ENCODE measurements around the gene XPO6. TPM values are rescaled to one million over a fixed set of nuclear protein-coding genes. Genes with fewer than 3 reads are reported as not detected.

The XPO6 gene
- total RNA-seq, 1 experiment from 2014 or later, result 162 TPM

- peaks cover 38 to 76% of the 10 kb centered on the region in 2 experiments for H3K36me3 ChIP-seq (ENCODE audit: control insufficient read depth in 1 of 2, insufficient read depth in 2 of 2, low read length in 2 of 2)
- no peaks in the 10 kb centered on the region for H3K27me3 ChIP-seq (ENCODE audit: insufficient read depth, low read length)
- no peaks in the 10 kb centered on the region for H3K4me1 ChIP-seq (ENCODE audit: control insufficient read depth in 1 of 2, insufficient read depth in 2 of 2, low read length in 2 of 2)
- ChIA-PET RAD21 (ENCODE audit: low non-redundant PET in 1 of 2, low total read pairs in 2 of 2, uncharacterized antibody in 2 of 2, unreplicated experiment in 2 of 2) (no interaction called here), CTCF (no interaction called here), POLR2A (no interaction called here)
- DNase-seq (ENCODE audit: low read depth, low spot score) (no peak), ATAC-seq (no peak)
- no peak overlapping the region for H3K4me2 ChIP-seq (ENCODE audit: low read length)
- no peak overlapping the region for H3K4me3 ChIP-seq (replicated peaks in 1 of 2; ENCODE audit: low read depth in 1 of 2, low read length in 2 of 2)
- TF ChIP-seq ZBTB33 (IDR thresholded peaks at IDR 0.05; ENCODE audit: extremely low read depth, insufficient replicate concordance, low read length) (no peak), SP1 (IDR thresholded peaks at IDR 0.05; ENCODE audit: low read depth) (no peak), REST (IDR thresholded peaks at IDR 0.05; ENCODE audit: low read depth) (no peak), ELF1 (IDR thresholded peaks at IDR 0.05; ENCODE audit: borderline replicate concordance, low read depth) (no peak), EGR1 (IDR thresholded peaks at IDR 0.05; ENCODE audit: low read depth) (no peak), CTCF (IDR thresholded peaks at IDR 0.05 in 2 of 3, conservative IDR thresholded peaks at IDR 0.05 in 1 of 3; ENCODE audit: borderline replicate concordance in 1 of 3, insufficient read depth in 1 of 3, low read depth in 2 of 3, low read length in 2 of 3) (no peak), TCF7L2 (IDR thresholded peaks at IDR 0.05; ENCODE audit: borderline replicate concordance, extremely low read depth, insufficient read depth, insufficient read length) (no peak), POLR2A (IDR thresholded peaks at IDR 0.05; ENCODE audit: borderline replicate concordance, extremely low read depth, insufficient read depth, insufficient read length) (no peak)
- H3K79me2 ChIP-seq (ENCODE audit: insufficient read depth, low read length), result peaks cover 62% of the 10 kb centered on the region
- no peak overlapping the region for H3K9ac ChIP-seq (ENCODE audit: low read length)
- H2AFZ ChIP-seq (ENCODE audit: low read depth, low read length, poor library complexity, severe bottlenecking), result no peak overlapping the region
- peaks cover 19% of the 10 kb centered on the region; the same call in 1 of the 2 replicates for H4K20me1 ChIP-seq (ENCODE audit: insufficient read depth)
- no peak overlapping the region for H3K27ac ChIP-seq (ENCODE audit: low read depth, low read length)
- intact Hi-C loops (cut with micrococcal nuclease), result no loop called here
- BruUV-seq (replicated peaks), result no TSS peak
- H3K9me3 ChIP-seq (ENCODE audit: control insufficient read depth in 1 of 2, insufficient read depth in 1 of 2, low read depth in 1 of 2, low read length in 2 of 2), result no peaks in the 10 kb centered on the region
- H3K9me2 ChIP-seq (ENCODE audit: insufficient read depth), result no peaks in the 10 kb centered on the region
These were observed 78.1 kb downstream of the XPO6 start for GRCh38 chr16:28133666-28134065.

All from HCT116 (cell line).